GM21576 (cell line): ENCODE results near the gene SNED1.

Experiments used
- ATAC-seq: cut with Tn5 transposase; IDR thresholded peaks from one replicate; pipeline ENCODE4 v1.9.1; 2021; ENCODE audit warnings: mild to moderate bottlenecking, moderate library complexity; ENCODE audit not compliant: unreplicated experiment

SNED1 gene

GRCh38 chr2:241043581-241043980 is 45.2 kb downstream of the SNED1 start:
- no peak for ATAC-seq

- ATAC-seq = no peak
Measured at GRCh38 chr2:241047253-241048010, 49.0 kb downstream of the SNED1 start.

- ATAC-seq = no peak
Measured at GRCh38 chr2:241048149-241048948, 49.9 kb downstream of the SNED1 start.

DNA sequence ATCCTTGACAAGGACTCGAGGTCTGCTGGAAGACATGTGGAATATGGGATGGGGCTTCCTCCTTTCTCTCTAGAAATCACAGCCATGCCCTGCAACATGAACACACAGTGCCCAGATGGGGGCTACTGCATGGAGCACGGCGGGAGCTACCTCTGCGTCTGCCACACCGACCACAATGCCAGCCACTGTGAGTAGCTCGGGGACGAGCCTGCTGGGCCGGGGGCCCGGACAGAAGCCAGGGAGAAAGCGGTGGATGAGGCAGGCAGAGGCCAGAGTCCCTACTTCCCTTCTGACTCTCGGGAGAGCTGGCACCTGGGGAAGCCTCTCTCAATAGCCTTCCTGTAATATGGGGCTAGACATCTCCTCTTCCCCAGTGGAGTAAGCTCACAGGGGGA is 50.5 kb downstream of the SNED1 start:
- no peak for ATAC-seq

DNA sequence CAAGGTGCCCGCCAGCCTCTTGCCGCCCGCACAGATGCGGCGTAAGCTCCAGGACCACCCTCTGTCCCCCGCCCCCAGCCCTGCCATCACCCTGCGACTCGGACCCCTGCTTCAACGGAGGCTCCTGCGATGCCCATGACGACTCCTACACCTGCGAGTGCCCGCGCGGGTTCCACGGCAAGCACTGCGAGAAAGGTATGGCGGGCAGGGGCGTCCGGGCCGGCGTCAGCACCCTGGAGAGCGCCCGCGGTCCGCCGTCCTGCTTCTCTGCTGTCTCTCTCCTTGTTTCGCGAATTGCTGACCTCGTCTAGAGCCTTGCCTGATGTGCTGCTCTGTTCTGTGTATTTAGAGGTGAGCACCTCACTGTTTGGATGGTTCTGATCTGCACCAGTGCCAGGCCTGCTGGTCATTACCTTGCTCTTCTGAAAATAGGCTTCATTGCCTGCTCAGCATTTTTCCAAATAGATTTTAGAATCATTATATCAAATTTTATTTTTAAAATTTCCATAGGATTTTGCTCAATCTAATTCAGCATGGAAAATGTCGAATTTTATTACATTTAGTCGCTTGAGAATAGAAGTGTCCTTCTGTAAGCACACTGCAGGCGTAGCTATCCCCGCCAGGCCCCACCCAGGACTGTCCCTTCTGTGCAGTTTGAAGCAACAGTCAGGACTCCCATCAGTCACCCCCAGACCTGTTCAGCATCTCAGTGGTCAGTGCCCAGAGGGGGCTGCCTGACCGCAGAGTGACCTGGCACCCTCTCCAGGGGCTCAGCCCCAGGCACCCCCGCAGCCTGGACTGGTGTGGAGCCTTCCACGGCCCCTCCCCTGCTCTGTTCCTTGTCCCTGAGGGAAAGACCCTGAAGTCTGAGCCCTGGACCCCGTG is 51.6 kb downstream of the SNED1 start:
- ATAC-seq = no peak

DNA sequence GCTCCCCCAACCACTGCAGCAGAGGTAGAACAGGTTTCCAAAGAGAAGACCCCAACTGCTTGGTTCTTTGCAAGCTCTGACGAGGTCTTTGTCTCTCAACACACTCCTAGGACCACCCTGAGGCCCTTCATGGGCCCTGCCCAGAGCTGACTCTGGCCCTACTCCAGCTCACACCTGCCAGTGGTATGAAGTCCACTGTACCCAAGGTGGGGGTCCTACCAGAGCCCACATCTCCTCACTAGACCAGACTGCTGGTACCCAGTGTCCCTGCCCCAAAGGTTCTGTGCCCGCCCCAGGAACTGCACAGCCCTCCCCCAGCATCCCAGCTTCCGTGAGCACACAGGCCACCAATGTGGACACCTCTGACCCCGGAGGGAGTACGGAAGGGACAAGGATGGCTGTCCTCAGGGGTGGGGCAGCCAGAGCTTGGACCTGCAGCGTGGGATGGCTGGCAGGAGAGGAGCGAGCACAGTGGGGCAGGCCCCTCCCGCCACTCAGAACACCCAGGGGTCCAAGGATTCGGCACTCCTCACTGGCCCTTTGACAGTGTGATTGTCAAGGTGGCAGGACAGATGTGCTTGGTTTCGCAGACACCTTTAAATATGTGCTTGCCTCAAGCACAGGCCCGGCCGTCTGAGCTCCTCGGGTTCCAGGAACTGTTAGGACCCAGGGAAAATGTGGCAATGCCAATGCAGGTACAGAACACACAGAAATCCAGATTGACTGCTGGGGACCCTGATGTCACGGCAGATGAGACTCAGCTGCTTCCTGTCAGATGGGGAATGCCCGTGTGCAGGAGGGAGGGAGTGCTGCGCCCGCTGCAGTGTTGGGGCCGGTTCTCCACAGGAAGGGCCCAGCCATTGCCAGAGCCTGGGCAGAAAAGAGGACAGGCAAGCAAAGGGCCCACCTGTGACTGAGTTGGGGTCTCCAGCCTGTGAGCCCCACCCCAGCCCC is 52.5 kb downstream of the SNED1 start:
- ATAC-seq = no peak

GRCh38 chr2:241051578-241052487 is 53.4 kb downstream of the SNED1 start:
- no peak for ATAC-seq

GRCh38 chr2:241052677-241053360 is 54.4 kb downstream of the SNED1 start:
- no peak for ATAC-seq

DNA sequence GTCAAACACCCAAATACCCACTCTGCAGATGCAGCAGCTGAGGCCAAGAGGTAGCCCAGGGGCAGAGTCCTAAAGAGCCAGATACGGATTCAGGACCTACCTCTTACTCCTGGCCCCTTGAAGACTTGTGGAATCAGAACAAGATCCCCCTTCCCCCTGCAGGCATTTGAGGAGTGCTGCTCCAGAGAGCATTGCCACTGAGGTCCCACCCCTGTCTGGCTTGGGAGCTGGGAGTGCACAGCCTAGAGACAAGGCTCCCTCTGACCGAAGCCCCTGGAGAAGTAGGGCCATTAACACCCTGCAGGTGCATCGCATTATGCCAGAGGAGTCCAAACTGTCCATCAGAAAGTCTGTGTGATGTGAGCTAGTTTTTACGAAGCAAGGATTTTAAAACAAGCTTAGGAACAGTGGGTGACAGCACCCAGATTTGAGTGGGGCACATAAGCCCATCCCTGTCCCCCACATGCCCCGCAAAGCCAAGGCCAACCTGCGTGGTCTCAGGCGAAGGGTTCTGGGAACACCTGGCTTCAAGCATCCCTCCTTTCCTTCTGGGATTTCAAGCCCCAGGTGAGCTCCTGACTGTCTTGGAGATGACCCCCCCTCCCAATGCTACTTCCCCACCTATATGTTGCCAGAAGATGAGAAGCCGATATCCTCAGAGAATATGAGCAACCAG is 55.3 kb downstream of the SNED1 start:
- ATAC-seq = no peak

DNA sequence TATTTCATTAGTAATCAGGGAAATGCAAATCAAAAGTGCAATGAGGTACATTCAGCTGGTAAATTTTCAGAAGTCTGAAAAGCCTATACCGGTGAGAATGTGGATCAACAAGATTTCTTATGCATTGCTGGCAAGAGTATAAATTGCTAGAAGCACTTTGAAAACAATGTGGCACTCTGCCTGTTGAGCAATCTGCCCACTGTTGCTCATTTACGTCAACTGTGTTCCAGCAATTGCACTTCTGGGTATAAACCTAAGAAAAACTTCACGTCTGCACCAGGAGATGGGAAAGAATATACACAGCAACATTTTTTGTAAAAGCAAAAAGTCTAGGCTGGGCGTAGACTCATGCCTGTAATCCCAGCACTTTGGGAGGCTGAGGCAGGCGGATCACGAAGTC is 62.9 kb downstream of the SNED1 start:
- no peak for ATAC-seq

- no peak for ATAC-seq
Measured at GRCh38 chr2:241062389-241063092, 64.1 kb downstream of the SNED1 start.

DNA sequence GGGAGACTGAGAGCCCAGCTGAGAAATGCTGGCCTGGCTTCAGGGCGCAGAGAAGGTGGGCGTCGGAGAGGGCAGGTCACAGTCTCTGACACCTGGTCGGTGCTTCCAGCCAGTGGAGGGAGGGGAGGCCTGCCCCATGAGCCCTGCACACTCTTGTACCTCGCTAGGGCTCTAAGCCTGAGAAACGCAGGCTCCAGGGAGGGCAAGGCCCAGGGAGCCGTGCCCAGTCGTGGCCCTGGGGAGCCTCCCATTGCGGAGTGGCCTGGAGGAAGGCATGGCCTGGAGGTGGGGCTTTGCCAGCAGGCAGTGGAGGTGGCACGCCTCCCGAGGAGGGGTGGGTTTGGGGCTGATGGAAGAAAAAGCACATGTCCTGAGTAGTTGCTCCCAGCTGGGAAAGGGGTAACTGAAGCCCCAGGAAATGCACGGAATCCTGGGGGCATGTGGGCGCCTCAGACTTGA is 64.7 kb downstream of the SNED1 start:
- no peak for ATAC-seq

- no peak for ATAC-seq
Measured at GRCh38 chr2:241063587-241063986, 65.2 kb downstream of the SNED1 start.

GRCh38 chr2:241064008-241064801 is 65.8 kb downstream of the SNED1 start:
- ATAC-seq = no peak

DNA sequence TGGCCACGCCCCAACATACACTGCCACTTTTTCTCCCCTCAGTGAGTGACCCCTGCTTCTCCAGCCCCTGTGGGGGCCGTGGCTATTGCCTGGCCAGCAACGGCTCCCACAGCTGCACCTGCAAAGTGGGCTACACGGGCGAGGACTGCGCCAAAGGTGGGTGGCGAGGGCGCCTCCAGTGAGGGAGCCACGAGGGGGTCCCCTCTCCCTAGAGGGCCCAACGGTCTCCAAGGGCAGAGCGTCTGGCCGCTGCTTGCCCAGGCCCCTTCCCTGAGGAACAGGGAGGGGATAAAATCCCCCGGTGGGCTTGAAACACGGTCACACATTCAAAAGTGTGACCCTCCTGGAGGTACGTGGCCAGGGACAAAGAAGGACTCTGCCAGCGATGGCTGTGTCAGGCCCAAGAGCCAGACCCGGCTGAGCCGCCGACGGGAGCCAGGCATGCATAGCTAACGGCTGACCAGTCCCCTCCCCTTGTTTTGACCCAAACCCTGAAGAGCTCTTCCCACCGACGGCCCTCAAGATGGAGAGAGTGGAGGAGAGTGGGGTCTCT is 66.5 kb downstream of the SNED1 start:
- no peak for ATAC-seq

DNA sequence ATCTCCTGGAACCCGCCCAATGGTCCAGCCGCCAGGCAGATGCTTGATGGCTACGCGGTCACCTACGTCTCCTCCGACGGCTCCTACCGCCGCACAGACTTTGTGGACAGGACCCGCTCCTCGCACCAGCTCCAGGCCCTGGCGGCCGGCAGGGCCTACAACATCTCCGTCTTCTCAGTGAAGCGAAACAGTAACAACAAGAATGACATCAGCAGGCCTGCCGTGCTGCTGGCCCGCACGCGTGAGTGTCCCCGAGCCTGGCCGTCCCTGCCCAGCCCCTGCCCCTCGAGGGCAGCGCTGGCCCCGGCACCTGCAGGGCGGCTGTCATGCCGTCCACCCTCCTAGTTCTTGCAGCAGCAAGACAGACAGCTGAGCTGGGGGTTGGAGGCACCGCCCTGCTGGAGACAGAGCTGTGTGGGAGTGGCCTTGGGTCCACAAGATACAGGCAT is 67.0 kb downstream of the SNED1 start:
- no peak for ATAC-seq
